Ovary (tissue), 9 donors: ENCODE results near the gene ANLN. TPM values are rescaled to one million over a fixed set of nuclear protein-coding genes. Genes with fewer than 3 reads are reported as not detected.
"Not testable (repeated sequence)": the region's sequence is repeated elsewhere in the genome, so short reads cannot be mapped to it uniquely, and the experiment has no call there.

ENCODE experiments used
- DNase-seq, 5 donors: peaks; one replicate each; pipeline ENCODE4 v3.0.0-alpha.2; 2019 to 2020
- H3K27ac ChIP-seq, 2 donors: fragments of 200-600 bp; one replicate each; pipeline versions ENCODE4 v1.5.1 to v1.8.0; 2019 to 2022
- H3K27me3 ChIP-seq: fragments of 200-600 bp; one replicate; pipeline ENCODE4 v1.8.0; 2022
- H3K36me3 ChIP-seq: fragments of 200-600 bp; sonication (generic); one replicate; pipeline ENCODE4 v1.5.1; 2019
- H3K4me1 ChIP-seq: one replicate; pipeline ENCODE4 v1.8.1; 2013; ENCODE audit warnings: mild to moderate bottlenecking, moderate library complexity; ENCODE audit not compliant: insufficient read depth
- H3K4me3 ChIP-seq: fragments of 200-600 bp; sonication (generic); one replicate; pipeline ENCODE4 v1.5.1; 2017
- H3K9me3 ChIP-seq, 2 donors: fragments of 200-600 bp in 1 of 2; sonication (generic) in 1 of 2; one replicate each; pipeline versions ENCODE4 v1.5.1 to v1.8.1; 2013 to 2019; ENCODE audit warnings: mild to moderate bottlenecking in 1 of 2, moderate library complexity in 1 of 2
- EP300 ChIP-seq: sonication (generic); formaldehyde crosslinking; IDR thresholded peaks from one replicate; pipeline ENCODE4 v1.6.1; 2017; ENCODE audit warnings: antibody characterized with exemption
- POLR2A ChIP-seq: fragments of 450-650 bp; IDR thresholded peaks from one replicate; pipeline ENCODE4 v1.6.1; 2017; ENCODE audit warnings: antibody characterized with exemption, mild to moderate bottlenecking, moderate library complexity
- WGBS, 3 donors: extraction: QIAGEN DNeasy Blood & Tissue Kit in 1 of 3; methylation state at CpG; one replicate each; pipeline versions ENCODE4 v1.1.5 to v1.1.7; 2013 to 2017; 5-methylcytosine and 5-hydroxymethylcytosine counted together
- intact Hi-C, 4 donors: fragments of 100-400 bp; cut with DNase I; formaldehyde crosslinking; loops; one replicate each; pipeline versions ENCODE4 v1.11.0 to v1.15.1; 2022 to 2023
- polyA plus RNA-seq, 2 donors: library from polyadenylated mRNA; stranded (reverse); fragments of 200-250 nt in 1 of 2; fragments of 350-450 nt in 1 of 2; fragmentation: Illumina TruSeq in 1 of 2; extraction: RNeasy Lipid Tissue Mini Kit (QIAGEN cat#74804) in 1 of 2; gene quantifications; one replicate each; pipeline ENCODE4 v1.2.3, GENCODE V29; 2013 to 2014
- total RNA-seq, 7 donors: library from RNA; depleted of rRNA in 2 of 7; stranded (reverse); fragments of >200 nt in 2 of 7; fragmentation: NEBNext Ultra II Directional in 3 of 7; extraction: Animal tissue kit (Norgen Biotek cat#: 25700) in 3 of 7; gene quantifications; one replicate each; pipeline versions ENCODE4 v1.1.0 to v1.2.4, GENCODE V29; 2016 to 2023
- TF ChIP-seq, protein P1 (sequence below), 3 donors: fragments of 450-650 bp in 2 of 3; fragments of 200-600 bp in 1 of 3; IDR thresholded peaks; one replicate each; pipeline versions ENCODE4 v1.5.1 to v1.8.0; 2016 to 2022; ENCODE audit warnings: antibody characterized with exemption in 3 of 3, mild to moderate bottlenecking in 1 of 3
- donor health status: DM: no; HTN: no; CAD: no; lungs with moderate emphysema.
- donor health status: DM: no; HTN: no; CAD: no.
- donor health status: Bipolar disorder and iron deficiency.
- donor health status: DM: yes; HTN: yes; CAD: no.
- donor health status: DM: no; HTN: no; CAD: no.
- donor health status: DM: yes; HTN: yes; CAD: no.

Gene ANLN
- total and polyA plus RNA-seq, 9 donors, result 0.50 to 6.0 (median 2.6) TPM

DNA sequence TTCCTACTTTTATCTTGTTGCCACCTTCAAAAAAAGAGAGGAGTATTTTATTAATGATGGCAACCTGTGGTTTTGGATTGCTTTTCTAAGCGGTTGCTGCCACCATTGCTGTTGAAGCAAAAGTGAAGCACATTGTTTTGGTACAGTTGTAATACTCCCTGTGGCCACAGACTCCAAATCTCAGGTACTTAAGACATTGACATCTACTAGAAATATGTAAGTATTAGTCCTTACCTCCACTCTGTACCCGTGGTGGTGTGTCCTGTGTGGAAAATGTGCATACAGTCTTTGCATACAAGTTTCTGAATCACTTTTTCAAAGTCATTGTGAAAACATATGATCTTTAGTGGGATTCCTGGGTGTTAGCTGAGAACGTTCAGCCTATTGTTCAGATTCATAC lies 85.7 kb downstream of the ANLN start:
- H3K9me3 ChIP-seq, result no peaks in the 10 kb centered on the region
- no peaks in the 10 kb centered on the region for H3K36me3 ChIP-seq
- H3K27ac ChIP-seq, result no peak overlapping the region
- WGBS, 3 donors, result 87 to 91% (median 87%) methylated on average over 3 of the region's 3 CpGs
- no peak for DNase-seq
- no peaks in the 10 kb centered on the region for H3K4me1 ChIP-seq
- TF ChIP-seq, protein P1, sequence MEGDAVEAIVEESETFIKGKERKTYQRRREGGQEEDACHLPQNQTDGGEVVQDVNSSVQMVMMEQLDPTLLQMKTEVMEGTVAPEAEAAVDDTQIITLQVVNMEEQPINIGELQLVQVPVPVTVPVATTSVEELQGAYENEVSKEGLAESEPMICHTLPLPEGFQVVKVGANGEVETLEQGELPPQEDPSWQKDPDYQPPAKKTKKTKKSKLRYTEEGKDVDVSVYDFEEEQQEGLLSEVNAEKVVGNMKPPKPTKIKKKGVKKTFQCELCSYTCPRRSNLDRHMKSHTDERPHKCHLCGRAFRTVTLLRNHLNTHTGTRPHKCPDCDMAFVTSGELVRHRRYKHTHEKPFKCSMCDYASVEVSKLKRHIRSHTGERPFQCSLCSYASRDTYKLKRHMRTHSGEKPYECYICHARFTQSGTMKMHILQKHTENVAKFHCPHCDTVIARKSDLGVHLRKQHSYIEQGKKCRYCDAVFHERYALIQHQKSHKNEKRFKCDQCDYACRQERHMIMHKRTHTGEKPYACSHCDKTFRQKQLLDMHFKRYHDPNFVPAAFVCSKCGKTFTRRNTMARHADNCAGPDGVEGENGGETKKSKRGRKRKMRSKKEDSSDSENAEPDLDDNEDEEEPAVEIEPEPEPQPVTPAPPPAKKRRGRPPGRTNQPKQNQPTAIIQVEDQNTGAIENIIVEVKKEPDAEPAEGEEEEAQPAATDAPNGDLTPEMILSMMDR (IDR thresholded peaks at IDR 0.05), result no peak
- TF ChIP-seq EP300 (no peak), POLR2A (no peak)
- intact Hi-C loops, result no loop called here
- no peaks in the 10 kb centered on the region for H3K27me3 ChIP-seq
- H3K4me3 ChIP-seq, result no peak overlapping the region

- TF ChIP-seq EP300 (no peak), POLR2A (no peak)
- TF ChIP-seq, protein P1 (IDR thresholded peaks at IDR 0.05), result no peak
- Histone ChIP-seq H3K27me3 (no peaks in the 10 kb centered on the region), H3K4me3 (no peak overlapping the region), H3K9me3 (no peaks in the 10 kb centered on the region), H3K36me3 (no peaks in the 10 kb centered on the region), H3K4me1 (no peaks in the 10 kb centered on the region), H3K27ac (no peak overlapping the region)
- 90 to 96% (median 92%) methylated on average over 2 of the region's 2 CpGs for WGBS, 3 donors
- no peak for DNase-seq
- intact Hi-C loops, result no loop called here
Measured at GRCh38 chr7:36478745-36479144, 89.1 kb downstream of the ANLN start.

DNA sequence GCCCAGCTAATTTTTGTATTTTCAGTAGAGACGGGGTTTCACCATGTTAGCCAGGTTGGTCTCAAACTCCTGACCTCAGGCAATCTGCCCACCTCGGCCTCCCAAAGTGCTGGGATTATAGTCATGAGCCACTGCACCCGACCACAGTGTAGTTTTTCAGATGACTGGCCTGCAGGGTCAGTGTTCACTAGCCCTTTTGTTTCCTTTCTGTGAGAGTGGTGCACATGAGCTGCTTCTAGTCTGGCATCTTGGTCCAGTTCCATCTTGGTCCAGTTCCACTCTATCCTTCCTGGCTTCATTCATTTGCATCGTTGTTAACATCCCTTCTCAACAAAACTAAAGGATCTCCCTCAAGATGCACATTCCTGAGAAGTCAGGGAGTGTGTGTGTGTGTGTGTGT lies 94.2 kb downstream of the ANLN start:
- H3K9me3 ChIP-seq, H3K27ac ChIP-seq, intact Hi-C loops, H3K4me3 ChIP-seq, H3K4me1 ChIP-seq, H3K36me3 ChIP-seq, DNase-seq, H3K27me3 ChIP-seq: not testable (repeated sequence)
- 62 to 71% (median 67%) methylated on average over 4 of the region's 4 CpGs for WGBS, 3 donors

DNA sequence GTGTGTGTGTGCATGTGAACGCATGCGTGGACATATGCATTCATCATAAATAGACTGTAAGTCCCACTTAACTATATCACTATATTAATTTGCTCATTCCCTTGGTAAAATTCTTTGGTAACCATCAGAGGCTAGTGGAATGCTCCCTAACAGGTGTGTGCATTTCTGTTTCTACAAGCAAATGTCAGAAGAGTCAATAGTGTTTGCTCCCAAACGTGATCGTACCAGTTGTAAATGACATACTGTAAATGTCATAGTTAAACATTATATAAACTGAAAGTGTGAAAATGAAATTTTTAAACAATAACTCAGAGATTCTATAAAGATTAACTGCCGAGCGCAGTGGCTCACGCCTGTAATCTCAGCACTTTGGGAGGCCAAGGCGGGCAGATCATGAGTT lies 94.6 kb downstream of the ANLN start:
- no peak overlapping the region for H3K4me3 ChIP-seq
- TF ChIP-seq EP300 (no peak), POLR2A (no peak)
- TF ChIP-seq, protein P1 (IDR thresholded peaks at IDR 0.05), result no peak
- H3K27ac ChIP-seq, result no peak overlapping the region
- whole genome bisulfite sequencing, 3 donors, result 74 to 83% (median 78%) methylated on average over 8 of the region's 8 CpGs
- no peak for DNase-seq
- intact Hi-C loops, result no loop called here
- no peaks in the 10 kb centered on the region for H3K9me3 ChIP-seq
- no peaks in the 10 kb centered on the region for H3K4me1 ChIP-seq
- H3K36me3 ChIP-seq, result no peaks in the 10 kb centered on the region
- H3K27me3 ChIP-seq, result no peaks in the 10 kb centered on the region

DNA sequence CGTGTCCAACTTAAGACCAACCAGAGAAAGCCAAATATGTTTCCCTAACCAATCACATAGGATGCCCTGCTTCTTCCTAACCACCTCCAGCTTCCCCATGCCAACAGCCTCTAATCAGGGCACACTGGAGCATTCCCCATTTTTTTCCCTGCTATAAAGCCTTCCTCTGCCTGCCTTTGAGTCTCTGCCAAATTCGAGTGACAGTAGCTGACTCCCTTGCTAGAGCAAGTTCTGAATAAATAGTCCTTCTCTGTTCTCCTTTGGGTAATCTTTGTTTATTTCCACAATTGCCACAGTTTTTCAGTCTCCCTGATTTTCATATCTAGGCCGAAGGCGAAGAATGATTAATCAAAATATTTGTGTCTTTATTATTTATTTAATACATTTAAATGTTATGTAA lies 96.7 kb downstream of the ANLN start:
- H3K36me3 ChIP-seq, result no peaks in the 10 kb centered on the region
- no peak overlapping the region for H3K27ac ChIP-seq
- DNase-seq, result no peak
- 58 to 67% (median 63%) methylated on average over 4 of the region's 4 CpGs for WGBS, 3 donors
- H3K27me3 ChIP-seq, result no peaks in the 10 kb centered on the region
- intact Hi-C loops, result no loop called here
- TF ChIP-seq, protein P1 (IDR thresholded peaks at IDR 0.05), result no peak
- TF ChIP-seq EP300 (no peak), POLR2A (no peak)
- H3K4me1 ChIP-seq, result no peaks in the 10 kb centered on the region
- H3K9me3 ChIP-seq, result no peaks in the 10 kb centered on the region
- no peak overlapping the region for H3K4me3 ChIP-seq
